GM18505 (cell line): ENCODE measurements around the gene TSG101.

Experiments
- ATAC-seq: cut with Tn5 transposase; IDR thresholded peaks from one replicate; pipeline ENCODE4 v1.9.1; 2021; ENCODE audit not compliant: unreplicated experiment
- POLR2A ChIP-seq: IDR thresholded peaks from 4 replicates; pipeline ENCODE4 v1.6.1; 2011; ENCODE audit warnings: borderline replicate concordance; ENCODE audit not compliant: insufficient read depth, insufficient read length; ENCODE audit errors: extremely low read depth

Gene TSG101

DNA sequence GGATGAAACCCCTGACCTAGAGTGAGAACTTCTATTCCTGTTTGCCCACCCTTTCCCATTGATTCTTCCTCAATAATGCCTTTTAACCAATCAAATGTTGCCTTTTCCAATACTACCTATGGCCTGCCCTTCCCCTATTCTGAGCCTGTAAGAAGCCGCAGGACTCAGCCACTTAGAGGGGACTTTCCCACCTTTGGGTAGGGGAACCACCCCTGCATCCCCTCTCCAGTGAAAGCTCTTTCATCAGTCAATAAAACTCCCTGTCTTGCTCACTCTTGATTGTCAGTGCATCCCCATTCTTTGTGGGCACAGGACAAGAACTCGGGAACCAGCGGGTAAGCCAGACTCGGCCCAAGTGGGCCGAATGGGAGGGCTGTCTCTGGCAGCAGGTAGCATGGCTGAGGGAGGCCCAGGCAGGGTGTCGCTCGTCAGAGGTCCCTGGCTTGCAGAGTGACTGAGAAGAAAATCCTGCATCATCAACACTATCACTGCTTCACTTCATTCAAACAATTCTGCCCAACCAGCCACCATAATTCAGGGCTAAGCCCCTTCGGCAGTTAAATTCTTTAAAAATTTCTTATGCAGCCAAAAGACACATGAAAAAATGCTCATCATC lies 40.7 kb downstream of the TSG101 start:
- no peak for ATAC-seq
- no peak for TF ChIP-seq POLR2A

DNA sequence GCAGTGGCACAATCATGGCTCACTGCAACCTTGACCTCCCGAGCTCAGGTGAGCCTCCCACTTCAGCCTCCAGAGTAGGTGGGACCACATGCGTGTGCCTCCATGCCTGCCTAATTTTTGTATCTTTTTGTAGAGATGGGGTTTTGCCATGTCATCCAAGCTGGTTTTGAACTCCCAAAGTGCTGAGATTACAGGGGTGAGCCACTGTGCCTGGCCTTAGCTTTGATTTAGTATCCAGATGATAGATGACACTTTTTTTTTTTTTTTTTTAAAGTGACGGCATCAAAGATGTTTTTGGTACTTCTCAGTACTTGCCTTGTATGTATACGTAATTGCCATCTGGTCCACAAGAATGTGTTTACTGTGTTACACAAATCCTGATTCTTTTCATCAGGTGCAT lies 47.7 kb downstream of the TSG101 start:
- no peak for ATAC-seq
- no peak for TF ChIP-seq POLR2A

DNA sequence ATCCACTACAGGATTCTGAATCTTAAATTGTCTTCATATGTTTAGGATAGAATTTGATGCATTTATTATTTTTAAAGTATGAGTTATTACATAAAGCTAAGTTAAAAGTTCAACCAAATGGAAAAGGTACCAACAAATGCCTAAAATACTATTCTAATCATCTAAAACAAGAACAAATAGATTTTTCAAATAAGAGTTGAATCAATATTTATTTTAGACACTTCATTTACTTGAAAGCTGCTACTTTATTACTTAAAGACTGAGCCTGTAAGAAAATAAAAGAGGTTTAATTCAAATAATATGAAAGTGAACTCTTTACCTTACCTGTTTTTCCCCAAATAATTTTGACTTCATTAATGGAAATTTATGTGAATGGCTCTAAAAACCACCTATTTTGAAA lies 54.2 kb downstream of the TSG101 start:
- TF ChIP-seq POLR2A, result no peak
- no peak for ATAC-seq

DNA sequence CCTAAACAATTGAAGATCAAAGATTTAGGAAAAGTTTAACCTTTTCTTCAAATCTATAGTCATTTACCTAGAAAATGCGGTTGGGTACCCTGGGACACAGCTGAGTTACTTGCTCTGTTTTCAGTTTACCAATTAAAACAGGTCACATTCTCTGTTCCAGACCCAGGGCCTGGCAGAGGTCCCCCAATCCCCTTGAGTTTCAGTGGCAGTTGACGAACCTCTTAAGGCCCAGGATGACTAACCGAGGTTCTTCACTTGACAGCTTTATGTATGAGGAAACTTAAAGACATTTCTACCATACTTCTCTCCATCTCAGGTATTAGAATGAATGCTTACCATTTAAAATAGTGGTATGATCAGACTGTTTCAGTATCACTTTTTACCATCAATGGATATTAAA lies 54.7 kb downstream of the TSG101 start:
- no peak for ATAC-seq
- no peak for TF ChIP-seq POLR2A

DNA sequence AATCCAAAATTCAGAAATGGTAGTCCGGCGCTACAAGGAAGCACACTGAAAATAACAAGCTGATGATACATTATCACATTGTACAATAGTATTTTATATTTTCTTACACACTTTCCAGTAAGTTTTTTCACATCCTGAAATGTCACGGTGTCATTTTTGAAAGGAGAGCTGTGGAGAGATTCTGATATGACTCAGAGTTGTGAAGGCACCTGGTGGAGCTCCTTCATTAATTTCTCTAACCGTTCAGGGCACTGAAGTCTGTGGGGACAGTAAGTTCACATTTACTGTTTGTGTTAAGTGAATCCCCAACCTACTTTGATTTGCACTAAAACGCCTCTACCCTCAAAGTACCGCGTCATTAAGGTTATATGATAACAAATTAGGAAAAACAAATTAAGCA lies 57.8 kb downstream of the TSG101 start:
- no peak for TF ChIP-seq POLR2A
- no peak for ATAC-seq

DNA sequence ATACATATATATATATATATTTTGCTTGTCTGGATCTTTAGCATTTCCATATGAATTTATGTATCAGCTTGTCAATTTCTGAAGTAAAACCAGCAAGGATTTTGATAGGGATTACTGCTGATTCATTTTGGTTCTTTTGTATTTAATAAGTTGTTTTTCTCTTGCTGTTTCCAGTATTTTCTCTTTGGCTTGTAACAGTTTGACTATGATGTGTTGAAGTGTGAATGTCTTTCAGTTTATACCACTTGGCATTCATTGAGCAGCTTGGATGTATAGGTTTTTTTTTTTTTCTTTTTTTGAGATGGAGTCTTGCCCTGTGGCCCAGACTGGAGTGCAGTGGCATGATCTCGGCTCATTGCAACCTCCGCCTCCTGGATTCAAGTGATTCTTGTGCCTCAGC lies 58.7 kb downstream of the TSG101 start:
- no peak for TF ChIP-seq POLR2A
- no peak for ATAC-seq

DNA sequence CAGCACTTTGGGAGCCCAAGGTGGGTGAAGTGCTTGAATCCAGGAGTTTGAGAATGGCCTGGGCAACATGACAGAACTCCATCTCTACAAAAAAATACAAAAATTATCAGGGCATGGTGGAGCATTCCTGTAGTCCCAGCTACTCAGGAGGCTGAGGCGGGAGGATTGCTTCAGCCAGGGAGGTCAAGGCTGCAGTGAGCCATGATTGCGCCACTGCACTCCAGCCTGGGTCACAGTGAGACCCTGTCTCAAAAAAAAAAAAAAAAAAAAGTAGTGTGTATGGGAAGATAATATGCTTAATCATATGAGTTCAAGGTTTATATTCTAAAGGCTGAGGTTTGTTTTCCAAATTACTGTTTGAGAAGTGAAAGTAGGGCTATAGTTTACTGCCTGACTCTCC lies 60.3 kb downstream of the TSG101 start:
- TF ChIP-seq POLR2A, result no peak
- no peak for ATAC-seq

DNA sequence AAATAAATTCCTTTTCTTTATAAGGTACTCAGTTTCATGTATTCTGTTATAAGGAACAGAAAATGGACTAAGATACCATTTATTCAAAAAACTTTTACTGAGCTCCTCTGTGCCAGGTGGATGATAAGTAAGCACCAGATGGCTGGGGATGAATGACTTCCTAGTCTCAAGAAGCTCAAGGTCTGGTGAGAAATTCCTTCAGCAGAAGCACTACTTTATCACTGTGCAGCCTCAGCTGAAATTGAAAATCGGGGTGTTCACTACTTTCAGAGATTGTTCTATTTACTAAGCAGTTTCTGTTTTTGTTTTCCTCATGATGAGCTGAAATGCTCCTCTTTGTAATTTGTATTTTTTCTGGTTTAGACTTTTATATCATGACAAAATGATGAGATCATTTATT lies 63.3 kb downstream of the TSG101 start:
- no peak for TF ChIP-seq POLR2A
- ATAC-seq, result no peak

DNA sequence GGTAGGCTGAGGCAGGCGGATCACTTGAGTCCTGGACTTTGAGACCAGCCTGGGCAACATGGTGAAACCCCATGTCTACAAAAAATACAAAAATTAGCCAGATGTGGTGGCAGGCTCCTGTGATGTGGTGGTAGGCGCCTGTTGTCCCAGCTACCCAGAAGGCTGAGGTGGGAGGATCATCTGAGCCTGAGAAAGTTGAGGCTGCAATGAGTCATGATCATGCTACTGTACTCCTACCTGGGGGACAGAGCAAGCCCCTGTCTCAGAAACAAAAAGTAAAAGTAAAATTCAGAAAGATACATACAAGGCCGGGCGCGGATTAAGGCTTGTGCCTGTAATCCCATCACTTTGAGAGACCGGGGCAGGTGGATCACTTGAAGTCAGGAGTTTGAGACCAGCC lies 64.8 kb downstream of the TSG101 start:
- ATAC-seq, result no peak
- no peak for TF ChIP-seq POLR2A

DNA sequence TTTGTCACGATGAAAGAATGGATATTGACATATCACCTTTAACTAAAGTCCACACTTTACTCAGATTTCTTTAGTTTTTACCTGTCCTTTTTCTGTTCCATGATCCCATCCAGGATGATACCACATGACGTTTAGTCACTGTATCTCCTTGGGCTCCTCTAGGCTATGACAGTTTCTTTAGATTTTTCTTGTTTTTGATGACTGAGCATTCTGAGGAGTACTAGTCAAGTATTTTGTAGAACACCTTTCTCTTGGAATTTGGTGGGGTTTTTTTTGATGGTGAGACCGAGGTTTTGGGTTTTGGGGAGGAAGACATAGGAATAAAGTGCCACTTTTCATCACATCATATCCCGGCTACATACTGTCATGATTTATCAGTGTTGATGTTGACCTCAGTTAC lies 67.1 kb downstream of the TSG101 start:
- no peak for ATAC-seq

DNA sequence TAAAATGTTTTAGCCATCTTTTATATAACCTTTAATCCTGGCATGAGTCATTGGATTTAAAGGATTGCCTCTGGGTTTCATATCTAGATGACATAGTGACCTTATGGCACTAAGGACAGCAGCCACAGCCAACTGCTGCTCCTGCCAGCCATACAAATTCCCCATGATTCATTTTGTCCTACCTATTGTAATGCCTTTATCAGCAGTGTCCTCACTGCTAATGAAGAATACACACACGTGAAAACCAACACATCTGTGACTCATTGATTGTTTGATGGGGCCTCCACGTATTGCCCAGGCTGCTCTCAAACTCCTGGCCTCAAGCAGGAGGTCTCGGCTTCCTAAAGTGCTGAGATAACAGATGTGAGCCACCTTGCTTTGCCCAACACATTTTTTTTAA lies 69.3 kb downstream of the TSG101 start:
- no peak for TF ChIP-seq POLR2A
- ATAC-seq, result no peak

More for the DNA sequence above, 67.1 kb downstream of the TSG101 start:
- TF ChIP-seq POLR2A, result no peak

DNA sequence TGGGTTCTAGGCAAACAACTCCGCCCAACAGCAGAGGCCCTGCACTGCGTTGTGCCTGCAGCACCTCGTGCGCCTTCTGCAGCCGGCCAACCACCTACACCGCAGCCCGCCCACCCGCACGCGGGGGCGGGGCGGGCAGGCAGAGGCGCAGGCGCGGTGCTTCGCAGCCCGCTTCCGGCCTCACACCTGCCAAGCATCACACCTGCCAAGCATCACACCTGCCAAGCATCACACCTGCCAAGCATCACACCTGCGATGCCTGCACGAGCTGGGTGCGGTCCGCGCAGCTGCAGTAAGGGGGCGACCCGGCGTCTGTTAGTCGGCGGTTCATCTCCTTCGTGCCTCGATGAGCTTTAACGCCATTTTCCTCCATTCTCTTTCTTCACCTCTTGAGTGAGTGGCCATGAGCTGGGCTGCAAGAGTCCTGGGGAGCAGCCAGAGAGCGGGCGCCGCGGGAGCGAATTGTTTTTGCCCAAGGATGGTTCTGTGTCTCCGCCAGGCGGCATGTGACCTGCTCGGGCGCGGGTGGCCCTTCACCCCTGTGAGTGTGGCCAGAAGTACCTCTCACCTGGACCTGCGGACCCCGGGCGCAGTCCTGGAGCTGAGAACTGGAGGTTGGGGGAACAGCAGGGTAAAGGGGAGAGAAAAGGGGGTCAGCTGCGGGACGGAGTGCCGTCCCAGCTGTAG lies 70.9 kb downstream of the TSG101 start, which contains the start of gene LDHAL6A:
LDHAL6A (plus strand) TSS at position 171 of the 687 bp plus-strand sequence. CDS start 825 bp downstream, outside the sequence.
- no peak for ATAC-seq
- TF ChIP-seq POLR2A, result no peak

DNA sequence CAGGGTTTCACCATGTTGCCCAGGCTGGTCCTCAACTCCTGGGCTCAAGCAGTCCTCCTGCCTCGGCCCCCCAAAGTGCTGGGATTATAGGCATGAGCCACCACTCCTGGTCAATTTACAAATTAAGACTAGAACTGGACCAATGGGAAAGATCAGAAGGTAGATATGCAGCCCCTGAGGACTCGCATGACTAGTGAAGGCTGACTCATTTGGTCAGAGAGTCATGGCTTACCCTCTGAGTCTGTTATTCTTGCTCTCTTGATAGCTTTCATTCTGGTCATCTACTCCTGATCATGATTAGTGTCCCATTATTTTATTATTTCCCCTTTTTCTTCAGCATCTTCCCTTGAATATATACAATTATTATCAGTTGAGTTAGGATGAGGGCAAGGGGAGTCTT lies 73.8 kb downstream of the TSG101 start:
- no peak for ATAC-seq
- TF ChIP-seq POLR2A, result no peak

DNA sequence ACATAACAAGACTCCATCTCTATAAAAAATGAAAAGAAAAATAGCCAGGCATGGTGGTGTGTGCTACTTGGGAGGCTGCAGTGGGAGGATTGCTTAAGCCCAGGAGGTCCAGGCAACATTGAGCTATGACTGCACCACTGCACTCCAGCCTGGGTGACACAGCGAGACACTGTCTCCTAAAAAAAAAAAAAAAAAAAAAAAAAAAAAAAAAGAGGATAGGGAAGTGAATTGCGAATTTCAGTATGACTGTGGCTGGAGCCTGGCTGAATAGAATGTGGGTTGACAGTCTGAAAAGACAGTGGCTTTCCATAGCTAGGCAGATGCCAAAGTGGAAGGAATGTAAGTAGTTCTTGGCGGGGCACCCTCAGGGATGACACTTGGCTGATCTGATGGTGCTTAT lies 77.5 kb downstream of the TSG101 start:
- TF ChIP-seq POLR2A, result no peak
- no peak for ATAC-seq
